ENCODE measurements around the gene F2.

The F2 gene

DNA sequence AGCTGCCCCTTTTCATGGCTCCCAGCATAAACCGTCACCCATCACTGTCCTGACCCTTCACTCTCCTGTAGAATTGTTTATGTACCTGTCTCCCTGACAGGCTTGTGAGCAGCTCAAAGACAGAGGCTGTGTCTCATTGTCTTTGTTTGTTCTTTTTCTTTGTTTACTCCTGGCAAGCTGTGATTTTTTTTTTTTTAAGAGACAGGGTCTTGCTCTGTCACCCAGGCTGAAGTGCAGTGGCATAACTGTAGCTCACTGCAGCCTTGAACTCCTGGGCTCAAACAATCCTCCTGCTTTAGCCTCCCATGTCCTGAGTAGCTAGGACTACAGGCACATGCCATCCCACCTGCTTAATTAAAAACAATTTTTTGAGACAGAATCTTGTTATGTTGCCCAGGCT is 28.3 kb upstream of the F2 start:
- peaks cover 28% of the 10 kb centered on the region for H3K4me1 ChIP-seq (ENCODE audit: control insufficient read depth, insufficient read depth, low read depth, low read length)
- no peak overlapping the region for H3K4me2 ChIP-seq (ENCODE audit: low read length, poor library complexity, severe bottlenecking)
- H3K9ac ChIP-seq (ENCODE audit: low read length) = no peak overlapping the region
- H3K14ac ChIP-seq (ENCODE audit: low read length in 2 of 2) = no peak overlapping the region
- H2AFZ ChIP-seq (ENCODE audit: low read depth, low read length) = no peak overlapping the region
- peaks cover 62 to 76% of the 10 kb centered on the region in 2 experiments for H3K36me3 ChIP-seq (ENCODE audit: control insufficient read depth in 1 of 2, insufficient read depth in 2 of 2, low read depth in 1 of 2, low read length in 2 of 2)
- DNase-seq = no peak
- H3K4me3 ChIP-seq (ENCODE audit: insufficient read depth in 1 of 2, low read depth in 1 of 2, low read length in 2 of 2) = no peak overlapping the region
- no peak overlapping the region for H2BK120ac ChIP-seq (ENCODE audit: low read depth, low read length)
- WGBS = 100% methylated on average over 1 of the region's 1 CpG
- peaks cover 30% of the 10 kb centered on the region for H3K79me1 ChIP-seq (replicated peaks; ENCODE audit: low read length, poor library complexity, severe bottlenecking)
- no peak overlapping the region for H2BK12ac ChIP-seq (ENCODE audit: low read length in 2 of 2)
- no peak overlapping the region for H3K23ac ChIP-seq (ENCODE audit: low read length in 2 of 2)
- no peak overlapping the region for H3K27ac ChIP-seq (ENCODE audit: low read length, poor library complexity, severe bottlenecking)
- H2BK15ac ChIP-seq (ENCODE audit: low read depth, poor library complexity, severe bottlenecking) = no peak overlapping the region
- no peak overlapping the region for H4K91ac ChIP-seq (ENCODE audit: low read length)
- no peaks in the 10 kb centered on the region for H3K9me3 ChIP-seq (ENCODE audit: control insufficient read depth, low read length)
- H4K8ac ChIP-seq (ENCODE audit: low read length) = no peak overlapping the region
- no peak overlapping the region for H2BK5ac ChIP-seq (ENCODE audit: low read depth, low read length, poor library complexity, severe bottlenecking)
- H2AK5ac ChIP-seq (ENCODE audit: low read length, severe bottlenecking) = no peak overlapping the region
- no peaks in the 10 kb centered on the region for H3K27me3 ChIP-seq (ENCODE audit: control insufficient read depth in 1 of 2, insufficient read depth in 1 of 2, low read length in 2 of 2)
- H3K4ac ChIP-seq (ENCODE audit: low read depth in 1 of 2, low read length in 2 of 2) = no peak overlapping the region
- H3K18ac ChIP-seq (ENCODE audit: low read depth in 1 of 2, low read length in 2 of 2) = no peak overlapping the region

DNA sequence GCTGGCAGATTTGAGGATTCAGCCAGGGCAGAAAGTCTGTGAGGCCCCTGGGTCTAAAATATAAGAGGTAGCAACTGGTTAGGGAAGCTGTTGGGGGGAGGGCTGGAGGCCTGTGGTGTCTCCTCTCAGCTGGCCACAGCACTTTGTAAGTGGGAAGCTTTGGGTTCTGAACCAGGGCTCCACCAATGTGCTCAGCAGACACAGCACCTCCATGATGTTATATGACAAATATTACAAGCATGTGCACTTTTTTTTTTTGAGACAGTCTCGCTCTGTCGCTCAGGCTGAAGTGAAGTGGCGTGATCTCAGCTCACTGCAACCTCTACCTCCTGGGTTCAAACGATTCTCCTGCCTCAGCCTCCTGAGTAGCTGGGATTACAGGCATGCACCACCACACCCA is 26.6 kb upstream of the F2 start:
- peak overlapping the region; percentile 0 for H3K4me2 ChIP-seq (ENCODE audit: low read length, poor library complexity, severe bottlenecking)
- no peak overlapping the region for H3K4ac ChIP-seq (ENCODE audit: low read depth in 1 of 2, low read length in 2 of 2)
- H3K4me3 ChIP-seq (ENCODE audit: insufficient read depth in 1 of 2, low read depth in 1 of 2, low read length in 2 of 2) = no peak overlapping the region
- DNase-seq = no peak
- peaks cover 60 to 74% of the 10 kb centered on the region in 2 experiments for H3K36me3 ChIP-seq (ENCODE audit: control insufficient read depth in 1 of 2, insufficient read depth in 2 of 2, low read depth in 1 of 2, low read length in 2 of 2)
- H4K91ac ChIP-seq (ENCODE audit: low read length) = no peak overlapping the region
- H2AFZ ChIP-seq (ENCODE audit: low read depth, low read length) = no peak overlapping the region
- H2BK12ac ChIP-seq (ENCODE audit: low read length in 2 of 2) = no peak overlapping the region
- no peak overlapping the region for H4K8ac ChIP-seq (ENCODE audit: low read length)
- peaks cover 42% of the 10 kb centered on the region for H3K4me1 ChIP-seq (ENCODE audit: control insufficient read depth, insufficient read depth, low read depth, low read length)
- WGBS = 78% methylated on average over 4 of the region's 4 CpGs
- no peak overlapping the region for H2BK120ac ChIP-seq (ENCODE audit: low read depth, low read length)
- H3K27me3 ChIP-seq (ENCODE audit: control insufficient read depth in 1 of 2, insufficient read depth in 1 of 2, low read length in 2 of 2) = no peaks in the 10 kb centered on the region
- H3K27ac ChIP-seq (ENCODE audit: low read length, poor library complexity, severe bottlenecking) = peak overlapping the region; percentile 89
- no peak overlapping the region for H3K23ac ChIP-seq (ENCODE audit: low read length in 2 of 2)
- peak overlapping the region; percentile 66 for H2AK5ac ChIP-seq (ENCODE audit: low read length, severe bottlenecking)
- no peak overlapping the region for H3K9ac ChIP-seq (ENCODE audit: low read length)
- no peak overlapping the region for H3K18ac ChIP-seq (ENCODE audit: low read depth in 1 of 2, low read length in 2 of 2)
- H3K79me1 ChIP-seq (replicated peaks; ENCODE audit: low read length, poor library complexity, severe bottlenecking) = peaks cover 24% of the 10 kb centered on the region
- no peak overlapping the region for H2BK15ac ChIP-seq (ENCODE audit: low read depth, poor library complexity, severe bottlenecking)
- H2BK5ac ChIP-seq (ENCODE audit: low read depth, low read length, poor library complexity, severe bottlenecking) = peak overlapping the region; percentile 21
- H3K9me3 ChIP-seq (ENCODE audit: control insufficient read depth, low read length) = no peaks in the 10 kb centered on the region
- no peak overlapping the region for H3K14ac ChIP-seq (ENCODE audit: low read length in 2 of 2)

DNA sequence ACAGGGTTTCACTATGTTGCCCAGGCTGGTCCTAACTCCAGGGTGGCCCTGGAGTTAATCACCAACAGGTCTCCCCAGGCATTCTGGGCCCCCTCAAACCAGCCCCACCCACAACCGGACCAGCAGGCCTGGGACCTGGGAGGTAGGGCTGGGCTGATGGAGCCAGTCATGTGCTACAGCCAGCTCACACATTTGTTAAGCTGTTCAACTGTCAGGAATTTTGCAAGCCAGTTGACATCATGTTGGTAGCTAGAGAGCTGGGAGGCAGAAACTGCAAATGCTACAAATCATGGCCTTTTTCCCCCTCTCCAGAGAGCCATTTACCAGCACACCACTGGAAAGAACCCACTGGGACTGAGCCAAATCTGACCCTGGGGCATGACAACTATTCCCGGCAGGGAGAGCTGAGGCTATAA is 25.4 kb upstream of the F2 start:
- Histone ChIP-seq H3K4me2 (ENCODE audit: low read length, poor library complexity, severe bottlenecking) (peak overlapping the region; percentile 35), H3K79me1 (replicated peaks; ENCODE audit: low read length, poor library complexity, severe bottlenecking) (peaks cover 15% of the 10 kb centered on the region), H3K36me3 (ENCODE audit: control insufficient read depth in 1 of 2, insufficient read depth in 2 of 2, low read depth in 1 of 2, low read length in 2 of 2) (peaks cover 49 to 64% of the 10 kb centered on the region in 2 experiments), H3K9me3 (ENCODE audit: control insufficient read depth, low read length) (no peaks in the 10 kb centered on the region), H2BK12ac (ENCODE audit: low read length in 2 of 2) (no peak overlapping the region), H4K91ac (ENCODE audit: low read length) (no peak overlapping the region), H3K4ac (ENCODE audit: low read depth in 1 of 2, low read length in 2 of 2) (no peak overlapping the region), H3K4me3 (ENCODE audit: insufficient read depth in 1 of 2, low read depth in 1 of 2, low read length in 2 of 2) (no peak overlapping the region), H3K9ac (ENCODE audit: low read length) (peak overlapping the region; percentile 66), H3K14ac (ENCODE audit: low read length in 2 of 2) (no peak overlapping the region), H3K23ac (ENCODE audit: low read length in 2 of 2) (peak overlapping the region in 1 of 2 experiments; percentile 81), H3K27ac (ENCODE audit: low read length, poor library complexity, severe bottlenecking) (peak overlapping the region; percentile 92), H4K8ac (ENCODE audit: low read length) (no peak overlapping the region), H2AK5ac (ENCODE audit: low read length, severe bottlenecking) (peak overlapping the region; percentile 97), H3K27me3 (ENCODE audit: control insufficient read depth in 1 of 2, insufficient read depth in 1 of 2, low read length in 2 of 2) (no peaks in the 10 kb centered on the region), H2BK120ac (ENCODE audit: low read depth, low read length) (no peak overlapping the region), H2BK5ac (ENCODE audit: low read depth, low read length, poor library complexity, severe bottlenecking) (peak overlapping the region; percentile 95), H3K18ac (ENCODE audit: low read depth in 1 of 2, low read length in 2 of 2) (no peak overlapping the region), H2BK15ac (ENCODE audit: low read depth, poor library complexity, severe bottlenecking) (no peak overlapping the region), H3K4me1 (ENCODE audit: control insufficient read depth, insufficient read depth, low read depth, low read length) (peaks cover 49% of the 10 kb centered on the region), H2AFZ (ENCODE audit: low read depth, low read length) (no peak overlapping the region)
- WGBS = 89% methylated on average over 2 of the region's 2 CpGs
- peak; percentile 77 for DNase-seq

DNA sequence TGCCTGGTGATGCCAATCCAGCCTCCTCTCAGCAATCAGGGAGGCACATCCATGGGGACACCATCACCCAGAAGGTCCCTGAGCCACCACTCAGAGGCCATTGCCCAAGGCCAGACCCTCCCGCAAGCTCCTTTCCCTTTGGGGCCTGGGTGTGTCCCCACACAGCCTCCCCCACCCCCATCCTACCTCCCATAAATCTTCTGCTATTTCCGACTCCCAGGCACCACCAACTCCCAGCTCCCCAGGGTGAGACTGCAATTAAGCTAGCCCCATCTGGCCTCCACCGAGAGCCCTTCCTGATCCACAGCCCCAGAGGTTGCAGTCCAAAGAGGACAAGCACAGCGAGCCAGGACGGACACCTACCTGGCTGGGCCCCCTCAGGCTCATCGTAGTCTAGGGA is 24.9 kb upstream of the F2 start:
- Histone ChIP-seq H3K36me3 (ENCODE audit: control insufficient read depth in 1 of 2, insufficient read depth in 2 of 2, low read depth in 1 of 2, low read length in 2 of 2) (peaks cover 49 to 67% of the 10 kb centered on the region in 2 experiments), H2BK15ac (ENCODE audit: low read depth, poor library complexity, severe bottlenecking) (no peak overlapping the region), H2AFZ (ENCODE audit: low read depth, low read length) (no peak overlapping the region), H3K27ac (ENCODE audit: low read length, poor library complexity, severe bottlenecking) (peak overlapping the region; percentile 92), H3K9ac (ENCODE audit: low read length) (peak overlapping the region; percentile 66), H2BK120ac (ENCODE audit: low read depth, low read length) (no peak overlapping the region), H4K8ac (ENCODE audit: low read length) (no peak overlapping the region), H3K18ac (ENCODE audit: low read depth in 1 of 2, low read length in 2 of 2) (no peak overlapping the region), H2AK5ac (ENCODE audit: low read length, severe bottlenecking) (peak overlapping the region; percentile 97), H3K4me2 (ENCODE audit: low read length, poor library complexity, severe bottlenecking) (peak overlapping the region; percentile 45), H3K14ac (ENCODE audit: low read length in 2 of 2) (no peak overlapping the region), H2BK5ac (ENCODE audit: low read depth, low read length, poor library complexity, severe bottlenecking) (peak overlapping the region; percentile 95), H3K23ac (ENCODE audit: low read length in 2 of 2) (no peak overlapping the region), H3K9me3 (ENCODE audit: control insufficient read depth, low read length) (no peaks in the 10 kb centered on the region), H3K4ac (ENCODE audit: low read depth in 1 of 2, low read length in 2 of 2) (peak overlapping the region in 1 of 2 experiments; percentile 20), H4K91ac (ENCODE audit: low read length) (no peak overlapping the region), H3K4me3 (ENCODE audit: insufficient read depth in 1 of 2, low read depth in 1 of 2, low read length in 2 of 2) (no peak overlapping the region), H3K27me3 (ENCODE audit: control insufficient read depth in 1 of 2, insufficient read depth in 1 of 2, low read length in 2 of 2) (no peaks in the 10 kb centered on the region), H3K4me1 (ENCODE audit: control insufficient read depth, insufficient read depth, low read depth, low read length) (peaks cover 50% of the 10 kb centered on the region), H3K79me1 (replicated peaks; ENCODE audit: low read length, poor library complexity, severe bottlenecking) (peaks cover 15% of the 10 kb centered on the region), H2BK12ac (ENCODE audit: low read length in 2 of 2) (no peak overlapping the region)
- DNase-seq = no peak
- WGBS = 97% methylated on average over 6 of the region's 6 CpGs
